HG03025 (cell line): ENCODE data around the gene BTBD9.

ENCODE experiments used
- ATAC-seq: cut with Tn5 transposase; IDR thresholded peaks from one replicate; pipeline ENCODE4 v1.9.1; 2021; ENCODE audit warnings: mild to moderate bottlenecking, moderate library complexity; ENCODE audit not compliant: unreplicated experiment, low FRiP score

The BTBD9 gene

GRCh38 chr6:38191418-38191817 lies 448.3 kb downstream of the BTBD9 start:
- ATAC-seq: no peak

- no peak for ATAC-seq
These were observed 450.9 kb downstream of the BTBD9 start for GRCh38 chr6:38188677-38189335.

DNA sequence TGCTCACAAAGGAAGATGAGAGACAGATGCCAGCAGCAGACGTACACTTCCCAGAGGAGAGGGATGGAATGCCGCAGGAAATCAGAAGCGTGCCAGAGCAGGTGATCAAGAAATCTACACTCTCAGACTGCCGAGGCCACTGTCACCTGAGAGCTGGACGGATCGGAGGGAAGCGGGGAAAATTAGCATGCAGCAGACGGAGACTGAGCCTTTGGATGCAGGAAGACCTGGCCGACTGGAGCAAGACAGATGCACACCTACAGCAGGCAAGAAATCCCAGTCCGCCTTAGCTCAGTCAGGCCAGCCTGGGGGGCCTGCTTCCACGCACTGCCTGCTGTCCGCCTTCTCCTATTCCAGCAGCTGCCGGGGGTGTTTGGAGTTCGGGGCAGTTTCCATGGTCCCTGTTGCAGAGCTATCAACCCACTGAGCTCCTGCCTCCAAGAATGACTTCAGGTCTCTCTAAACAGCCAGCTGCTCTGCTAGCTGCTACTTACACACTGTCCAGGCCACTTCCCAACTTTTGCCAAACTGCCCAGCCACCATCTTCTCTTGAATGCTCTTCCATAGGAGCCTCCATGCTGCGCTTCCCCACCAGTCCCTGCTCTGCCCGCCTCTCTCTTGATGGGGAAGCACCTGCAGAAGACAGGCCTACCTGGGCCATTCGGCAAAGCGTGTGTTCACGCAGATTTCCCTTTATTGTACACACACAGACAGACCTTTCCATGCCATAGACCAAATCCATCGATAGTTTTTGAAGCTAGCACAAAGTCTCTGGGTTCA lies 451.7 kb downstream of the BTBD9 start:
- ATAC-seq: no peak

DNA sequence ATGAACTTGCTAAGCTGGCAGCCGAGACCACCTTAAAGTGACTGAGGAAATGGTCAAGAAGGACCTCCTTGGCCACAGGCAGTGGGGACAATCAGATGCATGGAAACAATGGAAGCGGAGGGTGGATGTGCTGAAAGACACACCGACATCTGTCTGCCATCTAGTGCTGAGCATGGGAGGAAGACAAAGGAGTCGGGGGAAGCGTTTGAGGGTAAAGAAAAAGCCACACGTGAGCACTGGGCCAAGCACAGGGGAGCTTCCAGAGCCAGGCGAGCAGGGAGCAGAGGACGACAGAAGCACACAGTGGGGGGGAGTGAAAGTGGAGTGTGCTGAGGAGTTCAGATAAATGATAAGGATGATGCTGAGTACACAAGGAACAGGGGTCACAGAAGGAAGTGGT lies 452.4 kb downstream of the BTBD9 start:
- no peak for ATAC-seq

DNA sequence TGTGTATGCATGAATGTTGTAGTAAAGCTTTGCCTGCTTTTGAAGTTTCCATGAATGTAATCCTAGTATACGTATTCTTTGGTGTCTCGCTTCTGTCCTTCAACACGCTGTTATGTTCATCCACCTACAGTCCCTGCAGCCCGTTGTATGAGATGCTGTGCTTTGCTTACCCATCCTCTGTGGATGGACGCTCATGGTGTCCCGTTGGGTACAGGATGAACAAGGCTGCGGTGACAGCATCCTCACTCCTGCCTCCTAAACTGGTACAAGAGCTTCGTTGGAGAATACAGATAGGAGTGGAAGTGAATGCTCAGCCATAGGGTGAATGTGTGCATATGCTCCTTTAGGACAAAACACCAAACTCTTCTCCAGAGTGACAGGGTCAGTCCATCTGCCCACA lies 454.0 kb downstream of the BTBD9 start:
- ATAC-seq: no peak

DNA sequence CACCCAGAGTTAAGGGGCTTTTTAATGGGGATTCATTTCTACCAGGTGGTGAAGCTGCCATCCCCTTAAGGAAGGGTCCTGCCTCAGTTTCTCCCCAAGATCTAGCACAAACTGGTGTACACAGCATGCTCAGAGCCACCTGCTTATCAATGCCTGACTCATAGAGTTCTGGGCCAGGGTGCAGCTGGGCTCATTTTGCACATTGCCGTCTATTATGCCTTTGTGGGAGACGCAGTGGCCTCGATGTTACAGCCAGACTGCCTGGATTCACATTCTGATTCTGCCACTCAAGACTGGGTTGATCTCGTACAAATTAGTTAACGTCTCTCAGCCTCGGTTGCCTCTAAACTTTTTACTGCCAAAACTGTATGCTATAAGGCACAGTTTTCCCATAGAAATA lies 454.5 kb downstream of the BTBD9 start:
- ATAC-seq: no peak

- no peak for ATAC-seq
These were observed 455.1 kb downstream of the BTBD9 start for GRCh38 chr6:38184585-38185080.

GRCh38 chr6:38183856-38184584 lies 455.7 kb downstream of the BTBD9 start:
- no peak for ATAC-seq

DNA sequence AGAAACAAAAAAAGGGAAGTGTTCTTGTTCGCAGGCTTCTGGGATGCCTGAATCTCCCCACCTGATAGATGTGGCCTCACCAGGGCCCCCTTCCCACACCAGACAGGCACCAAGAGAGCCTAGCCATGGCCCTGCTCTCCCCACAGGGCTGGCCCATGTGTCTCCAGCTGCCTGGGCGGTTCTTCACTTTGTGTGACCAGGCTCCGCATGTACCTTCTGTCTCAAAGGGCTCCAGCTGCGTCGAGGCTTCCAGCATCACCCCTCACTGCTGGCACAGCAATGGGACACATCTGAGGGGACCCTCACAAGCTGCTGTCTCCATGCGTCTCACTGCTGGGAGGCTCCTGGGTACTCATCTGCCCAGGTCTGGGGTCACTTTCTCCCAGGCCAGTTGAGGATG lies 457.3 kb downstream of the BTBD9 start:
- no peak for ATAC-seq

DNA sequence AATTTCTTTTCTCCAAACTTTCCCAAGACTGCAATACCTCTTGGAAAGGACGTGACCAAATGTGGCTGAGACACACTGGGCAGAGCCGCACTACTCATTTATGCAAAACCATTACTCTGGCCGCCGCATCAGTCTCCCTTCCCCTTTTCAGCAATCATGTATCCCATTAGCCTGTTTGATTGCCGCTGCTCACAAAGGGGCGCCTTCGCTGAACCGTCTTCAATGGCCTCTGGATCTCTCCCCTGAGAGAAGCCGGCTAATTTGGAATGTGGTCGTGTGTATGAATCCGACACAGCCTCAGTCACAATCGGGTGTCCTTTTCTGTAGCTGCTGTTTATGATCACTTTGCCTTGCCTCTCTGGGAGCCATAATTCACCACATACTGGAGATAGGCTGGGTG lies 459.1 kb downstream of the BTBD9 start:
- no peak for ATAC-seq

DNA sequence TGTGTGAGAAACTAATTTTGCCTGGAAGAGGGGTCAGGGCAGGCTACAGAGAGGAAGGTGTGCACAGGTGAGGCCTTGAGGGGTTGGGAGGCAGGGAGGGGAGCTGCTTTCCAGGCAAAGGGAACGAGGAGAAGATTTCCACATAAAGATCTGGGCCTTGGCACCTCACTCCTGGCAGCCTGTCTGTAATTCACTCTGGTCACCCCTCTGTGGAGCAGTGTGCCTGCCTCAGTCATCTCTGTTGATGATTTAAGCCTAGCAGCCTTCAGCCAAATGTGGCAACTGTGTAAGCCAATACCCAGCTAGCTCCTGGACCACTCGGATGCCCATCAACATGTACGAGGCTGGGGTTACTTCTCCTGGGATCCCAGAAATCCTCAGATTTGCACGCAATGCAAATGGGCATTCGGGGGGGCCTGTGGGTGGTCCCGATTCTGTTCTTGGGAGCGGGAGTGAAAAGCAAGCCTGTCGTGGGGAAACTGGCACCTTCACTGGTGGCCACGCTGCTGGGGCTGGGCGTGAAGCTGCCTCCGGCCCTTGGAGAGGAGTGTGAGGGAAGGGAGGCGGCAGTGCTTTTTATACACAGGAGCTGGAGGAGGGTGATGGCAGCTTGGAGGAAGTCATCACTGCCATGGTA lies 459.8 kb downstream of the BTBD9 start:
- no peak for ATAC-seq

GRCh38 chr6:38179300-38179699 lies 460.4 kb downstream of the BTBD9 start:
- no peak for ATAC-seq

DNA sequence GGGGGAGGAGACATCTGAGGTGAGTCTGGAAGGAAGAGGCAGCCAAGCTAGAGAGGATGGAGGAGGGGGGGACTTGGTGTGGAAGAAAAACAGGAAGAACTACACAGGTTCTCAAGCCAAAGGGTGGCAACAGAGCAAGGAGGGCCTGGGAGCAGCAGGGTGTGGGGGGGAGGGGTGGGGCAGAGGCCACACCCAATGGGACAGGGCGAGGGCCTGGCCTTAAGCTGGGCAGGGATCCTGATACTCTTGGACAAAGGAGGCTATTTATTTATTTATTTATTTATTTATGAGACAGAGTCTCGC lies 461.2 kb downstream of the BTBD9 start:
- ATAC-seq: no peak

DNA sequence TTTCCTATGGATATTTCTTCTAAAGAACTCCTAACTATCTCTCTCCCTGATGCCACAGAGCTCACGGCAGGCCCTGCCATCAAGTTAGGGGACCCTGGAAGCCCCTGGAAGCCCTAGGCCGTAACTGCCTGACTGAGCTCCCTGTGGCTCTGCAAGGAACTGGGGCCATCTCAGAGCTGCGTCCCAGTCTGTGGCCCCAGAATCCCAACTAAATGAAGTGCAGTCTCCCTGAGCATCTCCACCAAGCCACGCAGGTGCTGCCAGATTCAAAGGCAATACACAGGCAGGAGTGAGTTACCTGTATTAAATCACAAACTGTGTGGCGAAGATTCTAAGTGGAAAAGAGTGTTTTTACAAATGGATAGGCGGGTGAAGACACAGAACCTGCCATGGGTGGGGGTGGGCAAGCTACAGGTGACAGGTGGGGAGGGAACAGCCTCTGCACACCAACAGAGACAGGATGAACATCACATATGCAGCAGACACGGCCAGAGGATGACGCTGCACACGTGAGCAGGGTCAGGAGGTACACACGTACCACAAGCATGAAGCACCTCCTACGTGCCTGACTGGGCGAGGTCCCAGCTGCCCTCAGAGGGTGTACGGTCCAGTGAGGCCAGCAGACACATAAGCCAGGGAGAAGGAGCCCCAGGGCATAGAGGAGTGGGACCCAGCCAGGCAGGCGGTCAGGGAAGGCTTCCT lies 461.7 kb downstream of the BTBD9 start:
- no peak for ATAC-seq

- ATAC-seq: no peak
These were observed 462.7 kb downstream of the BTBD9 start for GRCh38 chr6:38176797-38177751.

DNA sequence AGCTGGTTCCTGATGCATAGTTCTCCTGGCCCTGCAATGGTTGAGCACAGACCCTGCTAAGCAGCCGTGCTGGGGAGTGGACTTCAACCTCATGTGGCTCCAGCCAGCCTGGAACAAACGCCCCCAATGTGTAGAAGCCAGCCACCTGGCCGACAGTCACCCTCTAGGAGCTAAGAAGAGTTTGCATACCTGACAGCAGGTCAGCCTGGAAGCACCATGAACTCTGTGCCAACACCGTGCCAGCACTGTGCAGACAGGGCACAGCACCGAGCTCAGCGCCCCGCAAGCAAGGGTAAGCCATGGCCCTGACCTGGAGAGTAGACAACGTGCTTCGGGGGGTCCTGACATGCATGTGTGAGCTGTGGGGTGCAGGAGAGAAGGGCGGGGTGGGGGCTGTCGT lies 463.9 kb downstream of the BTBD9 start:
- ATAC-seq: no peak

DNA sequence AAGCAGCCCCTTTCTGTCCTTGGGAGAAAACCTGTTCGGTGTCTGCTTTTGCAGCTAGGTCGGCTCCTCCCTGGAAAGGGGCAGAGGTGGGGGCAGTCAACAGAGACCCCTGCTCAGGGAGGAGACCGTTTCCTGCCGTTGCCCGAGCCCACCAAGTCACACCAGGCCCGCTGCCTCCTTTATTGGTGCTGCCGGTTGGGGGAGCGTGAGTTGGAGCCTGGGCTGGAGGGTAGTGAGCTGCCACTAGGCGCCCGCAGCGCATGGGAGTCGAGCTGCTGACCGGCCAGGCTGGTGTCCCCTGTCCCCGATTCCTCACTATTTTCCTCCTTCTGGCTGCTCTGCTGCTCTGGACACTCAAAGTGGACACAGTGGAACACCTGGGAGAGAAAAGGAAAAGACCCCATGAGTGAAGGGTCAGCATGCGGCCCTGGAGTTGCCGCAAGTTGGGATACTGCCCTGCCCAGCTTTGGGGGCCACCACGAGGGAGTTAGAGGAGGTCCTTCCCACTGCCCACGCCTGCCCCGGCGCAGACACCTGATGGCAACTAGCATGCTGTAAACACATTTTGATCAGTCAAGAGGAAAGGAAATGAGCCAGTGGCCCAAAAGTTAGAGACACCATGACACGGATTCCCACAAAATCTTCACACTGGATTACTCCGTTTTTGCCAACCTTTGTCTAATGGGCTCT lies 464.8 kb downstream of the BTBD9 start:
- no peak for ATAC-seq

DNA sequence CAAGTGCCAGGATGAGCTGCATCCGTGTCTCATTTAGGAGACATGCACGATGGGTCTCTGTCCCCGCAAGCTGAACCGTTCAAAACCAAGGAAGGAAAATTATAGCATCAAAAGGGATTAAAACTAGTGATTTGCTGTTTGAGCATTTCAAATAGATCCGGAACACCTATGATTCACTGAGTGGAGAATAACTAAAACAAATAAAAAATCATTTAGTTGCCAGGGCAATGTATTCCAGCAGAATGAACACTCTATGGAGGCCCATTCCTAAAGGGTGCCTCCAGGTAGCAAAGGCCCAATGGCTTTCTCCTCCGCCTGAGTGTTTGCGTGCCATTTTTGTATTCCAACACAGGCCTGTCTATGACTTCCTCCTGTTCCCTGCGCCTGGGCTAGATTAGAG lies 465.4 kb downstream of the BTBD9 start:
- ATAC-seq: no peak

DNA sequence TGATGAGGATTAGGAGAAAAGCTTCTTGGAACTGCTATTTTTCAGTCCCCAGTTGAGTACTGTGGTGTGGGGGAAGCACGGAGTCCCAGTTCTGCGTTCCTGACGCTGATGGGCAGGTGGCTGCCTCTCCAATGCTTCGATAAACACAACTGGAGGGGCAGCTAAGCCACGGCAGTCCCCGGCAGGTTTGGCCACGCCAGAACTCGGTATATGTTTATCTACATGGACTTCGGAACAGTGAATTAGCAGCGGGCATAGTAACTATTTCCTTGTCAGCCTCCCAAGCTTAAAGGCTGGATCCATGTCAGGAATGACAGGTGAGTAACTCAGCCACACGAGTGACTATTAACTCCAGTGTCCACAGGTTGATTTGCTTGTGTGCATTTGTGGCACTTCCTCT lies 465.8 kb downstream of the BTBD9 start:
- no peak for ATAC-seq
